HCT116 (cell line): ENCODE data around the gene LIPT1. TPM values are rescaled to one million over a fixed set of nuclear protein-coding genes. Genes with fewer than 3 reads are reported as not detected.

Source experiments
- ATAC-seq: fragments of 200-7000 bp; cut with Tn5 transposase; 2 replicates; pipeline ENCODE4 v1.9.1; 2020; ENCODE audit warnings: mild to moderate bottlenecking, moderate library complexity
- BruUV-seq: library from RNA; stranded (reverse); fragments of 400-500 nt; replicated peaks from 2 replicates; lab custom pipeline; 2021; lab: Mats Ljungman, UMichigan
- CTCF ChIA-PET: fragments of 300-600 bp; sonication (Branson Sonifier 250); formaldehyde crosslinking; loops from one replicate; lab custom pipeline; 2021; ENCODE audit warnings: antibody characterized with exemption; lab: Charles Lee
- POLR2A ChIA-PET: fragments of 300-600, 350-600 bp; sonication (Branson Sonifier 250); formaldehyde crosslinking; loops from one replicate; lab custom pipeline; 2021; ENCODE audit warnings: antibody characterized with exemption; lab: Charles Lee
- RAD21 ChIA-PET, 2 experiments: fragments of 300-600 bp; sonication (Branson Sonifier 250); formaldehyde crosslinking; loops; one replicate each; lab custom pipeline; 2023; ENCODE audit warnings: low total read pairs in 2 of 2; ENCODE audit not compliant: uncharacterized antibody in 2 of 2, unreplicated experiment in 2 of 2, low non-redundant PET in 1 of 2; lab: Charles Lee
- DNase-seq: peaks from one replicate; pipeline ENCODE4 v3.0.0-alpha.2; 2010; ENCODE audit warnings: low read depth, low spot score
- H2AFZ ChIP-seq: fragments of 200-600 bp; shearing (Covaris generic), sonication (generic); 2 replicates; pipeline ENCODE4 v1.6.1; 2017; ENCODE audit warnings: low read depth, mixed run types, mixed read lengths, antibody characterized with exemption, low read length; ENCODE audit not compliant: poor library complexity, severe bottlenecking
- H3K27ac ChIP-seq: 2 replicates; pipeline ENCODE4 v1.5.1; 2012; ENCODE audit warnings: low read depth, low read length
- H3K27me3 ChIP-seq: fragments of 200-600 bp; sonication (generic); 2 replicates; pipeline ENCODE4 v1.6.1; 2016; ENCODE audit warnings: mixed run types, low read length, mixed read lengths; ENCODE audit not compliant: insufficient read depth
- H3K36me3 ChIP-seq, 2 experiments: fragments of 200-500 bp in 1 of 2; fragments of 200-600 bp in 1 of 2; sonication (Bioruptor generic) in 1 of 2; sonication (generic) in 1 of 2; 2 replicates each; pipeline versions ENCODE4 v1.5.1 to v1.6.1; 2014 to 2016; ENCODE audit warnings: low read length in 2 of 2, inconsistent platforms in 1 of 2, mixed read lengths in 1 of 2, mixed run types in 1 of 2; ENCODE audit not compliant: insufficient read depth in 2 of 2, control insufficient read depth in 1 of 2
- H3K4me1 ChIP-seq, 2 experiments: fragments of 200-600 bp in 1 of 2; sonication (generic) in 1 of 2; 2 replicates each; pipeline versions ENCODE4 v1.5.1 to v1.6.1; 2012 to 2017; ENCODE audit warnings: low read length in 2 of 2, inconsistent platforms in 1 of 2, mild to moderate bottlenecking in 1 of 2, mixed read lengths in 1 of 2, mixed run types in 1 of 2, moderate library complexity in 1 of 2; ENCODE audit not compliant: insufficient read depth in 2 of 2, control insufficient read depth in 1 of 2
- H3K4me2 ChIP-seq: fragments of 200-600 bp; sonication (generic); 2 replicates; pipeline ENCODE4 v1.6.1; 2017; ENCODE audit warnings: mixed run types, low read length, mixed read lengths
- H3K4me3 ChIP-seq, 2 experiments: fragments of 200-600 bp in 1 of 2; sonication (generic) in 1 of 2; replicated peaks in 1 of 2; 2 replicates each; pipeline ENCODE4 v1.5.1; 2011 to 2016; ENCODE audit warnings: low read length in 2 of 2, control low read depth in 1 of 2, low read depth in 1 of 2, mild to moderate bottlenecking in 1 of 2, mixed read lengths in 1 of 2, mixed run types in 1 of 2
- H3K79me2 ChIP-seq: fragments of 200-600 bp; sonication (generic); 2 replicates; pipeline ENCODE4 v1.6.1; 2017; ENCODE audit warnings: mild to moderate bottlenecking, mixed run types, low read length, moderate library complexity, mixed read lengths; ENCODE audit not compliant: insufficient read depth
- H3K9ac ChIP-seq: fragments of 200-600 bp; sonication (generic); 2 replicates; pipeline ENCODE4 v1.6.1; 2016; ENCODE audit warnings: low read length, mixed read lengths
- H3K9me2 ChIP-seq: fragments of 200-600 bp; sonication (generic), shearing (Covaris generic); 2 replicates; pipeline ENCODE4 v1.6.1; 2017; ENCODE audit warnings: mixed run types, mild to moderate bottlenecking, moderate library complexity; ENCODE audit not compliant: insufficient read depth
- H3K9me3 ChIP-seq, 2 experiments: fragments of 200-500 bp in 1 of 2; fragments of 200-600 bp in 1 of 2; sonication (Bioruptor generic) in 1 of 2; sonication (generic) in 1 of 2; 2 replicates each; pipeline ENCODE4 v1.6.1; 2014 to 2017; ENCODE audit warnings: low read length in 2 of 2, mixed read lengths in 2 of 2, inconsistent platforms in 1 of 2, low read depth in 1 of 2, mild to moderate bottlenecking in 1 of 2, mixed run types in 1 of 2, moderate library complexity in 1 of 2; ENCODE audit not compliant: control insufficient read depth in 1 of 2, insufficient read depth in 1 of 2
- H4K20me1 ChIP-seq: fragments of 200-600 bp; sonication (generic), shearing (Covaris generic); 2 replicates; pipeline ENCODE4 v1.6.1; 2017; ENCODE audit warnings: mixed run types, mild to moderate bottlenecking, moderate library complexity; ENCODE audit not compliant: insufficient read depth
- ATF3 ChIP-seq: IDR thresholded peaks from 2 replicates; pipeline ENCODE4 v1.6.1; 2012
- CBX3 ChIP-seq: IDR thresholded peaks from 2 replicates; pipeline ENCODE4 v1.6.1; 2012; ENCODE audit warnings: low read depth
- CEBPB ChIP-seq: IDR thresholded peaks from 2 replicates; pipeline ENCODE4 v1.6.1; 2012; ENCODE audit warnings: low read depth
- EGR1 ChIP-seq: IDR thresholded peaks from 2 replicates; pipeline ENCODE4 v1.6.1; 2012; ENCODE audit warnings: low read depth
- ELF1 ChIP-seq: IDR thresholded peaks from 2 replicates; pipeline ENCODE4 v1.6.1; 2012; ENCODE audit warnings: low read depth, borderline replicate concordance
- EZH2phosphoT487 ChIP-seq: fragments of 200-600 bp; IDR thresholded peaks from 2 replicates; pipeline ENCODE4 v1.6.1; 2018; ENCODE audit warnings: antibody characterized with exemption, borderline replicate concordance
- FOSL1 ChIP-seq: IDR thresholded peaks from 2 replicates; pipeline ENCODE4 v1.6.1; 2012; ENCODE audit warnings: low read depth
- POLR2A ChIP-seq: IDR thresholded peaks from 2 replicates; pipeline ENCODE4 v1.7.0; 2011; ENCODE audit warnings: borderline replicate concordance; ENCODE audit not compliant: insufficient read depth, insufficient read length; ENCODE audit errors: extremely low read depth
- POLR2AphosphoS5 ChIP-seq: IDR thresholded peaks from 2 replicates; pipeline ENCODE4 v1.6.1; 2011; ENCODE audit warnings: mild to moderate bottlenecking, low read depth, low read length, moderate library complexity
- RAD21 ChIP-seq: IDR thresholded peaks from 2 replicates; pipeline ENCODE4 v1.6.1; 2012; ENCODE audit warnings: low read depth, mild to moderate bottlenecking
- SP1 ChIP-seq: IDR thresholded peaks from 2 replicates; pipeline ENCODE4 v1.6.1; 2012; ENCODE audit warnings: low read depth
- SRF ChIP-seq: IDR thresholded peaks from 2 replicates; pipeline ENCODE4 v1.6.1; 2012; ENCODE audit warnings: low read depth
- TCF7L2 ChIP-seq: IDR thresholded peaks from 2 replicates; pipeline ENCODE4 v1.7.0; 2011; ENCODE audit warnings: borderline replicate concordance, inconsistent platforms; ENCODE audit not compliant: insufficient read depth, insufficient read length; ENCODE audit errors: extremely low read depth
- ZFX ChIP-seq: fragments of 450-650 bp; IDR thresholded peaks from 2 replicates; pipeline ENCODE4 v1.6.1; 2017
- ZNF274 ChIP-seq: fragments of 200-500 bp; sonication (Bioruptor generic); IDR thresholded peaks from 2 replicates; pipeline ENCODE4 v1.6.1; 2014; ENCODE audit warnings: mild to moderate bottlenecking, low read depth, low read length, inconsistent platforms
- intact Hi-C: fragments of 100-400 bp; cut with micrococcal nuclease; formaldehyde crosslinking; loops from 2 replicates; pipeline ENCODE4 v1.10.0; 2022
- total RNA-seq: library from RNA; stranded (reverse); gene quantifications from one replicate; pipeline ENCODE4 v1.2.1, GENCODE V29; 2021; ENCODE audit not compliant: unreplicated experiment
- TF ChIP-seq, protein P1 (sequence below): IDR thresholded peaks from 2 replicates; pipeline ENCODE4 v1.6.1; 2012
- TF ChIP-seq, protein P2 (sequence below): IDR thresholded peaks from 2 replicates; pipeline ENCODE4 v1.6.1; 2011; ENCODE audit warnings: mild to moderate bottlenecking, low read length, moderate library complexity; ENCODE audit not compliant: insufficient replicate concordance; ENCODE audit errors: extremely low read depth
- TF ChIP-seq, protein P3 (sequence below): IDR thresholded peaks from 2 replicates; pipeline ENCODE4 v1.6.1; 2012; ENCODE audit warnings: low read depth

LIPT1 gene
- total RNA-seq, 1 experiment from 2014 or later = 8.5 TPM

- TF ChIP-seq RAD21 (no peak), EGR1 (peak; percentile 99), POLR2A (peak; percentile 48), CEBPB (no peak), SRF (no peak), POLR2AphosphoS5 (peak; percentile 98), CBX3 (no peak)
Measured at GRCh38 chr2:99141110-99142108, 13.4 kb upstream of the LIPT1 start, which contains the start of gene C2orf15 (continued).

DNA sequence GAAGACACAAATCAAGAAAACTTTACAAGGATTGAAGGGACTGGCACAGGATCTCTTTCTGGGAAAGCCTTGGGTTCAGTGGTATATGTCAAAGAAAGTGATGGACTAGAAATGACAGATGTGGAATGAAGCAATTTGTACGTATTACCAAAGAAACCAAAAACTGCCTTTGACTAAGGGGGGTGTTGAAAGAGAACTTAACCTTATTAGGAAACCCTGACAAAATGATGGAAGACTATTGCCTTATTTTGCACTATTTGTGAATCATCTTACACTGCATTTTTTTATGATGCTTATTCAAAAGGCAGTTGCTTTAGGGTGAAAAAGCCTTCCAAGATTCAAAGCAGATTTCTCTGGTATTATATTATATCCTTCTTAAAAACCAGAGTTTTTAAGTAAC lies 4.1 kb upstream of the LIPT1 start:
- CTCF ChIA-PET = no interaction called here

More for the DNA sequence above, 4.1 kb upstream of the LIPT1 start:
- DNase-seq = no peak
- no peak overlapping the region for H3K27ac ChIP-seq
- H3K9me3 ChIP-seq = no peaks in the 10 kb centered on the region
- POLR2A ChIA-PET = no interaction called here
- H3K4me1 ChIP-seq = peaks cover 9 to 12% of the 10 kb centered on the region in 2 experiments
- no peak for ATAC-seq
- H3K27me3 ChIP-seq = no peaks in the 10 kb centered on the region
- intact Hi-C loops = loop anchor here (10.0 kb wide), 1 partner anchor 344 kb away; the partner anchor contains the start of gene REV1
- no peaks in the 10 kb centered on the region for H3K9me2 ChIP-seq
- BruUV-seq = no TSS peak
- H3K36me3 ChIP-seq = no peaks in the 10 kb centered on the region
- RAD21 ChIA-PET = no interaction called here
- peaks cover 4% of the 10 kb centered on the region; the same call in 1 of the 2 replicates for H3K79me2 ChIP-seq
- H3K4me3 ChIP-seq = no peak overlapping the region
- H4K20me1 ChIP-seq = no peaks in the 10 kb centered on the region
- no peak overlapping the region for H2AFZ ChIP-seq
- no peak overlapping the region for H3K4me2 ChIP-seq
- H3K9ac ChIP-seq = no peak overlapping the region
- TF ChIP-seq ZFX = no peak
- no peak for TF ChIP-seq SP1
- TF ChIP-seq SRF = no peak
- no peak for TF ChIP-seq FOSL1
- TF ChIP-seq POLR2A = no peak
- TF ChIP-seq, protein P1, sequence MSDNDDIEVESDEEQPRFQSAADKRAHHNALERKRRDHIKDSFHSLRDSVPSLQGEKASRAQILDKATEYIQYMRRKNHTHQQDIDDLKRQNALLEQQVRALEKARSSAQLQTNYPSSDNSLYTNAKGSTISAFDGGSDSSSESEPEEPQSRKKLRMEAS = no peak
- TF ChIP-seq, protein P2, sequence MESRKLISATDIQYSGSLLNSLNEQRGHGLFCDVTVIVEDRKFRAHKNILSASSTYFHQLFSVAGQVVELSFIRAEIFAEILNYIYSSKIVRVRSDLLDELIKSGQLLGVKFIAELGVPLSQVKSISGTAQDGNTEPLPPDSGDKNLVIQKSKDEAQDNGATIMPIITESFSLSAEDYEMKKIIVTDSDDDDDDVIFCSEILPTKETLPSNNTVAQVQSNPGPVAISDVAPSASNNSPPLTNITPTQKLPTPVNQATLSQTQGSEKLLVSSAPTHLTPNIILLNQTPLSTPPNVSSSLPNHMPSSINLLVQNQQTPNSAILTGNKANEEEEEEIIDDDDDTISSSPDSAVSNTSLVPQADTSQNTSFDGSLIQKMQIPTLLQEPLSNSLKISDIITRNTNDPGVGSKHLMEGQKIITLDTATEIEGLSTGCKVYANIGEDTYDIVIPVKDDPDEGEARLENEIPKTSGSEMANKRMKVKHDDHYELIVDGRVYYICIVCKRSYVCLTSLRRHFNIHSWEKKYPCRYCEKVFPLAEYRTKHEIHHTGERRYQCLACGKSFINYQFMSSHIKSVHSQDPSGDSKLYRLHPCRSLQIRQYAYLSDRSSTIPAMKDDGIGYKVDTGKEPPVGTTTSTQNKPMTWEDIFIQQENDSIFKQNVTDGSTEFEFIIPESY = no peak
- TF ChIP-seq EZH2phosphoT487 = no peak
- TF ChIP-seq EGR1 = no peak
- no peak for TF ChIP-seq ZNF274
- TF ChIP-seq, protein P3, sequence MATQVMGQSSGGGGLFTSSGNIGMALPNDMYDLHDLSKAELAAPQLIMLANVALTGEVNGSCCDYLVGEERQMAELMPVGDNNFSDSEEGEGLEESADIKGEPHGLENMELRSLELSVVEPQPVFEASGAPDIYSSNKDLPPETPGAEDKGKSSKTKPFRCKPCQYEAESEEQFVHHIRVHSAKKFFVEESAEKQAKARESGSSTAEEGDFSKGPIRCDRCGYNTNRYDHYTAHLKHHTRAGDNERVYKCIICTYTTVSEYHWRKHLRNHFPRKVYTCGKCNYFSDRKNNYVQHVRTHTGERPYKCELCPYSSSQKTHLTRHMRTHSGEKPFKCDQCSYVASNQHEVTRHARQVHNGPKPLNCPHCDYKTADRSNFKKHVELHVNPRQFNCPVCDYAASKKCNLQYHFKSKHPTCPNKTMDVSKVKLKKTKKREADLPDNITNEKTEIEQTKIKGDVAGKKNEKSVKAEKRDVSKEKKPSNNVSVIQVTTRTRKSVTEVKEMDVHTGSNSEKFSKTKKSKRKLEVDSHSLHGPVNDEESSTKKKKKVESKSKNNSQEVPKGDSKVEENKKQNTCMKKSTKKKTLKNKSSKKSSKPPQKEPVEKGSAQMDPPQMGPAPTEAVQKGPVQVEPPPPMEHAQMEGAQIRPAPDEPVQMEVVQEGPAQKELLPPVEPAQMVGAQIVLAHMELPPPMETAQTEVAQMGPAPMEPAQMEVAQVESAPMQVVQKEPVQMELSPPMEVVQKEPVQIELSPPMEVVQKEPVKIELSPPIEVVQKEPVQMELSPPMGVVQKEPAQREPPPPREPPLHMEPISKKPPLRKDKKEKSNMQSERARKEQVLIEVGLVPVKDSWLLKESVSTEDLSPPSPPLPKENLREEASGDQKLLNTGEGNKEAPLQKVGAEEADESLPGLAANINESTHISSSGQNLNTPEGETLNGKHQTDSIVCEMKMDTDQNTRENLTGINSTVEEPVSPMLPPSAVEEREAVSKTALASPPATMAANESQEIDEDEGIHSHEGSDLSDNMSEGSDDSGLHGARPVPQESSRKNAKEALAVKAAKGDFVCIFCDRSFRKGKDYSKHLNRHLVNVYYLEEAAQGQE = no peak
- no peak for TF ChIP-seq CEBPB
- no peak for TF ChIP-seq TCF7L2
- TF ChIP-seq RAD21 = no peak
- TF ChIP-seq CBX3 = no peak
- no peak for TF ChIP-seq ATF3
- no peak for TF ChIP-seq POLR2AphosphoS5
- TF ChIP-seq ELF1 = no peak
